Measurements from ENCODE around the gene IGSF11.
A peak's percentile ranks its signal among the peaks of the same experiment; 100 is the strongest.
"Not testable (repeated sequence)": the region's sequence is repeated elsewhere in the genome, so short reads cannot be mapped to it uniquely, and the experiment has no call there.

The IGSF11 gene

GRCh38 chr3:119034256-119035013 is at the start of gene IGSF11:
Gene IGSF11 (minus strand): TSS chr3:119034846. CDS start chr3:119034582, 264 bp downstream.
- peak; percentile 54 for DNase-seq (ENCODE audit: low spot score)

DNA sequence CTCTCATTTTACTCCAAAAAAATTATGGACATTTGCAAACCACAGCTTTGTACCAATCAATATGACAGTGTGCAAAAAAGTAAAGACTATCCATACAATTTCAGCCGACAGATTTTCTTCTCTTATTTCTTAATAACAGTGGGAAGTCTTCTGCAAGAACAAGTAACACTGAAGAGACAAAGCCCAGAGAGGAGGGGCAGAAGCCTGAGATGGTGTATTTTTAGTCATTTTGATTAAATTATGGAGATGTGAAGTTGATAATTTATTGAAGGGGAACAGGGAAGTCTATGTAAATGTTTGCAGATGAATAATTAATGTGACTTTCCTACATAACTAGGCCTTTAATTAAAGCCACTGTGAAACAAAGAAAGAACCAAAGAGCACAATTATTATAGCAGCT is 45.7 kb upstream of the IGSF11 start:
- no peak for DNase-seq (ENCODE audit: low spot score)

- DNase-seq (ENCODE audit: low spot score), result no peak
Measured at GRCh38 chr3:119073258-119074001, 38.8 kb upstream of the IGSF11 start.

DNA sequence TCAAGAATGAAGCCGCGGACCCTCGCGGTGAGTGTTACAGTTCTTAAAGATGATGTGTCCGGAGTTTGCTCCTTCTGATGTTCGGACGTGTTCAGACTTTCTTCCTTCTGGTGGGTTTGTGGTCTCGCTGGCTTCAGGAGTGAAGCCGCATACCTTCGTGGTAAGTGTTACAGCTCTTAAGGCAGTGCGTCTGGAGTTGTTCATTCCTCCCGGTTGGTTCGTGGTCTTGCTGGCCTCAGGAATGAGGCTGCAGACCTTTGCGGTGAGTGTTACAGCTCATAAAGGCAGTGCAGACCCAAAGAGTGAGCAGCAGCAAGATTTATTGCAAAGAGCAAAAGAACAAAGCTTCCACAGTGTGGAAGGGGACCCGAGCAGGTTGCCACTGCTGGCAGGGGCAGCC is 37.8 kb upstream of the IGSF11 start:
- not testable (repeated sequence) for DNase-seq (ENCODE audit: low spot score)

- DNase-seq (ENCODE audit: low spot score), result no peak
Measured at GRCh38 chr3:119069725-119070124, 35.1 kb upstream of the IGSF11 start.

- DNase-seq (ENCODE audit: low spot score), result no peak
Measured at GRCh38 chr3:119063471-119063870, 28.8 kb upstream of the IGSF11 start.

DNA sequence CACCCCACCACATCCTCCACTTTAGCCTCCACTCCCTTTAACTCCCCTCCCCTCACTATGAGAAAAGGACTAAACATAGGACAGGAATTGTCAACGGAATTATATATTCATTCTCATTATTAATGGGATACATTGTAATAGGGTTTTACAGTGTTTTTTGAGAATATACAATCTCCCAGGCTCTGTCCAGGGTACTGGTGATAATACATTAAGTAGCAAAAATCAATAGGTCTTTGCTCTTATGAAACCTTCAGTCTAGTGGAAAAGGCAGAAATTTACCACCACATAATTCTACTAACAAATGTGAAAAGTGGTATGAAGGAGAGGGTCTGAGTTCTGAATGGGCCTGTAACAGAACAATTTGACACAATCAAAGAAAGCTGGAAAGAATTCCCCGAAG is 28.2 kb upstream of the IGSF11 start:
- DNase-seq (ENCODE audit: low spot score), result no peak

- DNase-seq (ENCODE audit: low spot score), result no peak
Measured at GRCh38 chr3:119044593-119044992, 9.9 kb upstream of the IGSF11 start.

DNA sequence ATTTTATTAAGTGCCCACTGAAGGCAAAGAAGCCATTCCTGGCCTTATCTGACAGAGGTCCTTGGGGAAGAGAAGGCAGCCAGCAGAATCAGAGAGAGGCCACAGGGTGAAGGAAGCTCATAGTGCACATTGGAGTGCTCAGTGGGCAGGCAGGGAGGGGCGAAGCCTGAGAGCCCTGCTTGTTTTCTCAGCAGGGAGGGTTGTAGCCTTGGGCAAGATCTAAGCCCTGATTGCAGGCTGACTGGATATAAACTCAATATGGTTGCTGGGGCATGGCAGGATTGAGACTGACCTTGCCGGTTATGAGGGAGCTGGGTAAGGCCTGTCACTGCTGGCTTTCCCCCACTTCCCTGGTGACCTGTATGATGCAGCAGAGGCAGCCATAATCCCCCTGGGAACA is 7.5 kb upstream of the IGSF11 start:
- no peak for DNase-seq (ENCODE audit: low spot score)

- DNase-seq (ENCODE audit: low spot score), result no peak
Measured at GRCh38 chr3:119035014-119035346, 334 bp upstream of the IGSF11 start.

GRCh38 chr3:119033393-119034255 is 1.0 kb downstream of the IGSF11 start:
- DNase-seq (ENCODE audit: low spot score), result no peak

GRCh38 chr3:119025171-119025795 is 9.4 kb downstream of the IGSF11 start:
- DNase-seq (ENCODE audit: low spot score), result no peak

DNA sequence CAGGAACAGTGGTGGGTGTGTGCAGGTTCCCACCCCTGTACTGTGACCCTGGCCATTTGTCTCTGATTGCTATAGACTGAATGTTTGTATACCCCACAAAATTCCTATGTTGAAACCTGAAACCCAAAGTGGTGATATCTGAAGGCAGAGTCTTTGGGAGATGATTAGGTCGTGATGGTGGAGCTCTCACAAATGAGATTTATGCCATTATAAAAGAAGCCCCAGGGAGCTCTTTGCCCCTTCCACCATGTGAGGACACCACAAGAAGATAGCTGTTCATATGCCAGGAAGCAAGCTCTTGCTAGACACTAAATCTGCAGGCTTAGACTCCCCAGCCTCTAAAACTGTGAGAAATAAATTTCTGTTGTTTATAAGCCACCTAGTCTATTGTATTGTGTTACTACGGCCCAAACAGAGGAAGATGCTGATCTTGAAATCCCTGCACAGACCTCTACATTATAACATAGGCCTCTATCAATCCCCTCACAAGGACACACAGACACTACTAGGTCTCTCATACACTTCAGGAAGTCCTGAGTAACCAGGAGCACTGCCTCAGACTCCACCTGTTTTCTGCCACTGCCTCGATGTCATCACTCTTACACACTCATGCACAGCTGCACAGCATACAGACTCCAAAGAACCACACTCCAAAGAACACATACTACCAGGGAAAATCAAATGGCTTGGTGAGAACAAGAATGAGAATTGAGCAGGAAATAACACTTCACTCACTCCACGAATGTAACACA is 14.7 kb downstream of the IGSF11 start:
- DNase-seq (ENCODE audit: low spot score), result no peak

GRCh38 chr3:119018690-119019463 is 15.8 kb downstream of the IGSF11 start:
- DNase-seq (ENCODE audit: low spot score), result no peak

DNA sequence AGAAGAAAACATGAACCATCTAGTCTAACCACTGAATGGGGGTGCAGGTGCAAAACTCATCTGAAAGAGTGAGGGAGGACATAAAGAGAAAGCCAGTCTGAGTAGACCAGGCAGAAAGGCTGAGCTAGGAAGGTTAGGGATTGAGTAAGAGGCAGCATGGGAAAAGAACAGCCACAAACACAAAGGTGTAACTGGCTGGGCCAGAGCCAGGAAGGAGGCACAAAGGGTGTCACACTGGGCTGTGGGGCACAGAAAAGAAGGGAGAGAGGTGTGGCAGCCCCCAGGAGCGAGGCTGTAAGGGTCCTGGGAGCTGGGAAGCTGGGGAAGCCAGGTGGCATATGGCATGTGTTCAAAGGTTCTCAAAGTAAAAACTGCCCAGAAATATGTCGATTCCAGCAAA is 18.7 kb downstream of the IGSF11 start:
- DNase-seq (ENCODE audit: low spot score), result no peak

DNA sequence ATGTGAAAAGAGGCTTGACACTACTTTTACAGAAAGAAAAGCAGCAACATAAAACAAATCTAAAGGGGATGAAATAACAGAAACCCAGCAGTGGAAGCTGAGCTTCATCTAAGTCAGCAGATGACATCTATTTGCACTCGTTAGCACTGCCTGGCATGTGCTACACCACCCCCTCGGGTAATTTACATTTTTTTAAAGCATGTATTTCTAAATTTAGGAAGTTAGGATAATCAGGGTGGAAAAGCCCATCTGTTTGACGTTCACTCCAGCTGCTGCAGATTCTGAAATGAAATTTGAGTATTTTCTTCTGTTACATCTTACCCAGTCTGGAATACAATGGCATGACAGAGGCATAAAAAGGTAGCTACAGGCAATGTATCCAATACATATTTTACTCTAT is 20.7 kb downstream of the IGSF11 start:
- no peak for DNase-seq (ENCODE audit: low spot score)

GRCh38 chr3:119011528-119011927 is 23.1 kb downstream of the IGSF11 start:
- no peak for DNase-seq (ENCODE audit: low spot score)

- DNase-seq (ENCODE audit: low spot score), result no peak
Measured at GRCh38 chr3:118997190-118997589, 37.5 kb downstream of the IGSF11 start.

GRCh38 chr3:118991775-118992174 is 42.9 kb downstream of the IGSF11 start:
- no peak for DNase-seq (ENCODE audit: low spot score)

- no peak for DNase-seq (ENCODE audit: low spot score)
Measured at GRCh38 chr3:118990823-118991560, 43.7 kb downstream of the IGSF11 start.
